HG02970 (cell line): Measurements from ENCODE around the gene PARP11.

ENCODE experiments used
- ATAC-seq: cut with Tn5 transposase; IDR thresholded peaks from one replicate; pipeline ENCODE4 v1.9.1; 2021; ENCODE audit warnings: mild to moderate bottlenecking, moderate library complexity, moderate number of reproducible peaks; ENCODE audit not compliant: unreplicated experiment, low FRiP score

PARP11 gene

GRCh38 chr12:3828888-3829287 is 44.3 kb downstream of the PARP11 start:
- ATAC-seq = no peak

DNA sequence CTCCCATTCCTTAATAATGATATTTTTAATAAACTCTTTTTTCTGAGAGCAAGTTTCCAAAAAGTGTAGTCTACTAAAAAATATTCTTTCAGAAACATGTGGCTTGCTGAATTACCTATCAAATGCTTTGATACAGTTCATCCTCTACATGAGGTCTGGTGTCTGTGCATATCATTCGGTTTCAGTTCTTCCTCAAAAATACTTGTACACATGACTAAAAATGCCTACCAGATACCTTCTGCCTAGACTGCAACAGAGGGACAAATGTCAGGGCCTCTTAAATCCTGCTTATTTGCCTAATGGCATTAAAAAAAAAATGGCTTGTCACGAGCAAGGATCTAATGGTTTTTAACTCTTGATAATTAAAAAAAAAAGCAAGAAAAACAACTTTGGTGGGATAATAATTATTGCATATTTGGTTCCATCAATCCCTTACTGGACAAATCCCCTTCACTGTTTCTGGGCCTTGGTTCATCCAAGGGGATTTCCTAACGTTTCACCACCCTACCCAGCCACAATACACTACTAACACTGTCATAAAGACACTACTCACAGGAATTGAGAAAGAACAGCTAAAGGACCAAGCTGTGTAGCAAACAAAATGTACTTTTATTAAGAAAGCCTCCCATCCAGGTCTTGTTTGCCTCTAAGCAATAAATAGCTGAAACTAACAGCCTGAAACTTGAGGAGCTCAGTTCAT is 45.7 kb downstream of the PARP11 start:
- ATAC-seq = no peak

- ATAC-seq = no peak
Observed at GRCh38 chr12:3821441-3821840, 51.8 kb downstream of the PARP11 start.

DNA sequence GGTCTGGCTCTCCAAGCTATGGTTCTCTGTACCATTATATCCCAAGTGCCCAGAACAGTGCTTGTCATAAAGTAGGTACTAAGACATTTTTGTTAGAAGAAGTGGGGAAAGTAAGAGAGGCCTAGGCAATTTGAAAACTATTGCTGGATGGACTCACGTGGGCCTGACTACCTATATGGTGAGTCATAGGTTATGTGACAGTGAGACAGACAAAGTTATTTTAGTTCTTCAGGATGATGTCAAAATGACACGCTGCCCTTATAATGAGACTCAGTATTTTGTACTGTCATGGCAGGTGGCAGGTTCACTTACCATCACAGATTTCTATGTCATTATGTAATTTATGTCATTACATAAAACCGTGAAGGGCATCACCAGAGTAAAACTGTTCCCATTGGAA is 53.1 kb downstream of the PARP11 start:
- ATAC-seq = no peak

GRCh38 chr12:3816266-3816665 is 56.9 kb downstream of the PARP11 start:
- no peak for ATAC-seq

- ATAC-seq = no peak
Observed at GRCh38 chr12:3815094-3815766, 58.0 kb downstream of the PARP11 start.

- ATAC-seq = no peak
Observed at GRCh38 chr12:3810540-3810939, 62.7 kb downstream of the PARP11 start.

DNA sequence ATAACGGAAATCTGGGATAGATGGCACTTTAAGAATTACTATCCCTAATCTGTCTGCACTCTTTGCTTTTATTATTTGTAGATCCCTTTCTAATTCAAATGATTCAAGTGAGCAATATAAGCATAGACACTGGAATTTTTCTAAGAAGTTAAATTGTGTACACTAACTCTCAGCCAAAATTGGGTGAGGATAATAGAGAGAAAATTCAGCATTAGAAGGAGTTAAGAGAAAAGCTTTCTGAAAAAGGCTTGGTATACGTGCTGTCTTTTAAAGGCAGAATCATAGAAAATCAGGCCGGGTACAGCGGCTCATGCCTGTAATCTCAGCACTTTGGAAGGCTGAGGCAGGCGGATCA is 63.2 kb downstream of the PARP11 start:
- ATAC-seq = no peak

GRCh38 chr12:3809357-3810015 is 63.7 kb downstream of the PARP11 start:
- no peak for ATAC-seq

DNA sequence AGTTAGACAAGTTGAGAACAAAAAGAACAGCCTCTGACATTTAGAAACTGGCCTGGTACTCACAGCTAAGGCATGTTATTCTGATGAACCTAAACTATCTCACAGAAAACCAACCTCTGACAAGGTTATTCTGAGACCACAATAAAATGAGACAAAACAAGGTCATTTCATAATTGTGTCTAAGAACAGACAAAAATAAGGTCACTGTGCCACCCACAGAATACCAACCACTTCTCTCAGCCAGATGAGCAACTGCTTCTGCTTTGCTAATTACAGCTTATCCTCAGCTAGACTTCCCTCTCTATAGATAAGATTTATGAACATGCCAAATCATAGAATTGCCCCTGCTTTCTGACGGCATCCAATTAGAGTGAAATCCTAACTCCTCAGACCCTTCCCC is 68.1 kb downstream of the PARP11 start:
- no peak for ATAC-seq

DNA sequence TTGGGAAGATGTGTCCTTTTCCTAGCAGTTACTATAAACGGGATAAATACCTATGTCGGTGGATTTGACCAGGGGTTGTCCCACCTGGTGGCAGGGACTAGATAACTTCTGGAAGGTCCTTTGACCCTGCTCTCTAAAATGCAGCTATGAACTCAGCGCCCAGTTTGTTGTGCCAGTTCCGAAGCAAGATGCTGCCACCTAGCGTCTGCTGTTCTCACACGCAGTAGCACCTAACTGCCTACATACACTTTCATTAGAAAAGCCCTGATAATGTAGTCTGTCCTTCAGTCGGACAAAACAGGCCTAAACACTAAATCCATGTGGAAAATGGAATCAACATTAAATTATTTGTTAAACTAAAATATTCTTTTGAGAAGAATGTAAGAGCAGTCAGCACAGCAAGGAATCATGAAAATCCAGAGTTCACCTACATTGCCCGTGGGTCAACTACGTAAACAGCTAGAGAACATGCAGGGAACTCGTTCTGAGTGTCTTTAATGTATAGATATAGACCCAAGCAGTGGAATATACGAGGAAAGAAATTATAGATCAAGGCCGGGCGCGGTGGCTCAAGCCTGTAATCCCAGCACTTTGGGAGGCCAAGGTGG is 69.2 kb downstream of the PARP11 start:
- no peak for ATAC-seq

DNA sequence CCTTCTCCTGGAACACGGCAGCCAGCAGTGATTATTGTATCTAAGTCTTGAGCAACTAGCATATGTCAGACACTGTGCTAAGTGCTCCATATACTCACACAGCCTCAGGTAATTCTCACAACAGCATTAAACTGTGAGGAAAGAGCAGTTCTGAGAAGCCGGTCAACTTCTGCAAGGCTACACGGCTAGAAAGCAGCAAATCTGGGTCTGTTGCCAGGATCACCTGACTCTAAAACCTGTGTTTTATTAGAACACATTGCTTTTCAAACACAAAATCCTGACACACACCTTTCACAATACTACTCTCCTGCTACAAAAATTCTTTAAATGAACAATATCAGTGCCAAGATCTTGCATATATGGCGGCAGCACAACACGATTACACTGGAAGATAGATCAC is 70.5 kb downstream of the PARP11 start:
- no peak for ATAC-seq

DNA sequence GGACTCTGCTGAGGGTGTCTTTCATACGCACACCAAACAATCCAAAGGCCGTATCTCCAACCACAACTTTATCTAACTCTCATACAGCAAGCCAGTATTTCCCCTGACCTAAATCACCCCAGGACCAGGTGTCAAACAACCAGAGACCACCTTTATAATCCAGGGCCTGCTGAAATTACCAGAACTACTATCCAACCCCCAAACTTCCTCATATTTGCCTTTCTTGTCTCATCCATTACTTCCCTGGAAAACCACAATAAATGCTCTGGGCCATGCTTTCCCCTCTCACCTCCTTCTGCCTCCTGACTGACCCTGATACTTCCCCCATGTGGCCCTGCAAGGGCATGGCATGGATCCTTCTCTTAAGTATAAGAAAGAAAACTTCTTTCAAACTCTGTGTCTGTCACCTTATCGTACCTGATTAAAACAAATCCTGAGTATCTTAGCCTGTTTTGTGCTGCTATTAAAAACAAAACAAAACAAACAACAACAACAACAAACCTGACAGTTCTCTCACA is 75.6 kb downstream of the PARP11 start:
- no peak for ATAC-seq

GRCh38 chr12:3795492-3796133 is 77.6 kb downstream of the PARP11 start:
- ATAC-seq = no peak

DNA sequence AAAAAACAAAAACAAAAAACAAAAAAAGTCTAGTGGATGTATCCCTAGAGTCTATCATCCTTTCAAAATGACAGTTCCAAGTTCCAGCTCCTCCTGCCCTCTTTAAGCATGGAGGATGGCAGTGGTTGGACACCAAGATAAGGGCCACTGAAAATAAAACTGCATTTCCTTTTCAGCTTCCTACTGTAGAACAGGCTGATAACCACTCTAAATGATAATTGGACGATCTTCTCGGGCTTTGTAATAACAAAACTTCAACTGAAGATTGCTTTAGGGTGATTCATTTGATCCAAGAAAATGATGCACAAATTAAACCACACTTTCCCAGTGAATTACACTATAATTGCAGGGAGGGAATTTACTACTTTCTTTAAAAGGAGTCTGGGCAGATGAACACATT is 78.1 kb downstream of the PARP11 start:
- no peak for ATAC-seq

DNA sequence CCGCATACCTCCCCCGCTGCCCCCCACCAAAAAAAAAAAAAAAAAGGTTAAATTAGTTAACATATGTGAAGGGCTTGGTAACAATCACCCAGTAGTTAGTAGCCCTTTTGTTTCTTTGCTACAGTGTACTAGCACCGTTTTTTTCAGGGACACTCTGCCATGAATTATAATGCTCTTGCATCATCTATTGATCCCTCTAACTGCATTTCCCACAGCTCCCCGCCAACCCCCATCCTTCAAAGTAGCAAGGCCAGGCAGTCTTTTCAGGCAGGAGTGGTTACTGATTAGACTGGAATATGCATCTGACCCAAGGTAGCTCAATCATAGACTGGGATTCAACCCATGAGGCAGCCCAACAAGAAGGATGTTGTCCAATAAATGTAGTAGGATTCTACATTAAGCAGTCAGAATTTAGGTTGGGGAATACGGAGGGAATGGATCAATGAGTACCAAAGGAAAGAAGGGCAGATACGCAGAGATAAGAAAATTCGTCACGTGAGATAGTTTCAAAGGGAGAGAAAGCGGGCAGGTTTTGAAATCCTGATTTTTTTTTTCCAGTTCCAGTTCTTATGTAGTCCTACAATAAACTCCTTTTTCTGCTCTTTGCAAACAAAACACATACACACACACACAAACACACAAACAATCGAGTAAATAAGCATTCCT is 80.4 kb downstream of the PARP11 start:
- no peak for ATAC-seq

DNA sequence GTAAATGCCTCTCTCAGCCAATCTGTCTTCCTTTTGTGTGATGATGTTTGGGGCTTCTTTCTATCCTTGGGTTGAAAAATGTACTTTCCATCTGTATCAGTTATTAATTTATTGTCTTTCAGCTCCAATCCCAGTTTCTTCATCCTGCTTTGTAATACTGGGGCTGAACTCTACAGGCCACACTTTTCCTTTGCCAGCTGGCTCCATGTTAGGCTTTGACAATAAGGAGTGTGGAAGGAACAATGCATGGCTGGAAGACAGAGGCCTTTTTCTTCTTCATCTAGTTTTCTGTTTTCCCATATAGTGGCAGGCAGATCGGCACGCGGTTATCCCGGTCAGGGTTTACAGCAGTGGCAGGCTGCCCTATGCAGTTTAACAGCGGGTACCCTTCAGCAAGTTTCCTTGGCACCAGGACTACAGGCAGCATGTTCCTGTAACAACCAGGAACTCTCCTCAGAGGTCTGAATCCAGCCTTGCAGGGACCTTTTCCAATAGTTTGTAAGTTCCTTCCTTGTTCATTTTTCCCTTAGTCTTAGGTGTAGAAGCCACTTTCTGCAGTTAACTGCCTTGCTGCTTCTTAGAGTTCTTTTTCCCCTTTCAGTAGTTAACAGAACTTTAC is 81.8 kb downstream of the PARP11 start:
- ATAC-seq = no peak

GRCh38 chr12:3790642-3791041 is 82.6 kb downstream of the PARP11 start:
- ATAC-seq = no peak

DNA sequence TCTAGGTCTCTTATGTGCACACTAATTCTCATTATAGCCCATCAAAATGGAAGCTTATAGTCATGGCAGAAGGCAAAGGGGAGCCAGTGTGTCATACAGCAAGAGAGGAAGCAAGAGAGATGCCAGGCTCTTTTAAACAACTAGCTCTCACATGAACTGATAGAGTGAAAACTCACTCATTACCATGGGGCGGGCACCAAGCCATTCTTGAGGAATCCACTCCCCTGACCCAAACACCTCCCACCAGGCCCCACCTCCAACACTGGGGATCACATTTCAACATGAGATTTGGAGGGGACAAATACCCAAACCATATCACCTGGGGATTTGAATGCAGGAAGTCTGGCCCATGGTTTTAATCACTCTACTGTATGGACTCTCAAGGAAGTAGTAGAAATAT is 83.4 kb downstream of the PARP11 start:
- no peak for ATAC-seq
